Measurements from ENCODE around the gene TMEM87A. TPM values are rescaled to one million over a fixed set of nuclear protein-coding genes. Genes with fewer than 3 reads are reported as not detected.
A peak's percentile ranks its signal among the peaks of the same experiment; 100 is the strongest.

The TMEM87A gene
- total and polyA plus RNA-seq, 2 of the 4 experiments (the other 2 are of a cell fraction) = 16.6 to 45.3 TPM

DNA sequence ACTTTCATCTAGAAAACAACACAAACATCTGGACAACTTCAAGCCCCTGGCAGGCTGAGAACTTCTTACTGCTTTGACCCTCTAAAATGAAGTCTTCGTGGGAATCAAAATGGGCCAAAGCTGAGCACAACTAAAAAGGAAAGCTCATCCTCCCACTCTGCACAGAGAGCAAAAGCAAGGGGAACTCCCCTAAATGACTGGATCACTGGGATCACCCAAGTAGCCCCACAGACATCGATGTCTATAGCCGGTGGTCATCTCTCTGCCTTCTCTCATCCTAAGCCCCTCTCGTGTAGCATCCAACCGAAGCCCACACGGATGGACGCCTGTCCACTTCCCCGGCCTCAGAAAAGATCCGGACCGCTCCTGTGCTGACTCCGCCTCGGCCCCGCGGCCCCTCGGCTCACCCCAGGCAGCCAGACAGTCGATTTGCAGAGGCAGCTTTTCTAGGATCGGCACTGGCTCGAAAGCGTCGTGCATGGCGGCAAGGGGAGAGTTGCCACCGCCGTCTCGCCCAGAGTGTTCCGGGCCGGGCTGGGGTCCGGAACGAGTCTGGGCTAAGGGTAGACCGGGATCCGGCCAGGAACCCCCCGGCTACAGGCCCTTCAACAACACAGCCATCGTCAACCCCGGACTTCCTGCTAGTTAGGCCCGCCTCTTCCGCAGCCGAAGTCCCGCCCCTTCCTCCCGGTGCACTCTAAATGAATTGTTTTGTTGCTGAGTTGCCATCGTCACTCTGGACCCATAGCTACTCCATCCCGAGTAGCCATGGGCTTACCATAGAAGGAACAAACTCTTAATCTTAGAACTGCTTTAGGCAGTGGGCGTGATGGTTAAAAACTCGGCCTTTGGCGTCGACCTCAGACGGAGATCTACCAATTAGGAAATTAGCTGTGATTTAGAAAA lies 65.3 kb downstream of the TMEM87A start, which contains the start of gene VPS39:
Gene VPS39, minus strand, starts transcription at position 631 of the 906 bp plus-strand sequence. Its CDS starts 151 bp downstream, at position 480.
- H3K18ac ChIP-seq (ENCODE audit: low read depth, low read length) = peak within 1 kb of the TSS; percentile 60
- intact Hi-C loops (cut with micrococcal nuclease) = loop anchor here (5.0 kb wide), 1 partner anchor 179 kb away; no protein-coding TSS in a partner anchor
- H3K4me3 ChIP-seq (ENCODE audit: insufficient read depth, low read depth, low read length) = peak within 1 kb of the TSS; percentile 93
- no peak within 1 kb of the TSS; the same call in 2 of the 3 replicates for H2BK15ac ChIP-seq (ENCODE audit: low read depth, low read length)
- H3K23ac ChIP-seq (ENCODE audit: low read depth, low read length) = peak within 1 kb of the TSS; percentile 57
- TF ChIP-seq MAZ (IDR thresholded peaks at IDR 0.05; ENCODE audit: borderline replicate concordance, low read depth, low read length) (no peak), POLR2A (IDR thresholded peaks at IDR 0.05; ENCODE audit: low read depth, low read length) (peak; percentile 83)
- H3K36me3 ChIP-seq (ENCODE audit: control insufficient read depth, insufficient read depth, low read length) = peaks cover 10% of the 10 kb centered on the region
- peak within 1 kb of the TSS; percentile 97 for H3K9ac ChIP-seq (ENCODE audit: low read depth, low read length)
- peak within 1 kb of the TSS; percentile 80 for H3K56ac ChIP-seq (ENCODE audit: extremely low read depth, insufficient read depth, low read length)
- ChIA-PET CTCF (interaction anchor here (0.6 to 1.1 kb wide), 2 partner anchors 12 to 719 kb away, joined by 3 to 4 read pairs; no protein-coding TSS in a partner anchor), POLR2A (ENCODE audit: unreplicated experiment) (interaction anchor here (0.6 to 0.7 kb wide), 2 partner anchors 733 to 1311 kb away, joined by 3 read pairs; no protein-coding TSS in a partner anchor)
- peak within 1 kb of the TSS; percentile 18 for H2AK9ac ChIP-seq (replicated peaks; ENCODE audit: low read depth, low read length, poor library complexity)
- H3K79me1 ChIP-seq (ENCODE audit: low read depth in 1 of 2, low read length in 2 of 2) = peaks cover 28 to 45% of the 10 kb centered on the region in 2 experiments
- H2AFZ ChIP-seq (replicated peaks; ENCODE audit: low read length, poor library complexity) = peak within 1 kb of the TSS; percentile 93
- H4K8ac ChIP-seq (ENCODE audit: low read depth in 2 of 2, low read length in 2 of 2) = peak within 1 kb of the TSS; percentile 96 to 99
- peak within 1 kb of the TSS; percentile 64 for H2BK5ac ChIP-seq (ENCODE audit: low read depth, low read length, poor library complexity, severe bottlenecking)
- peak within 1 kb of the TSS; percentile 95 for H3K4me2 ChIP-seq (ENCODE audit: low read depth, low read length)
- H3K9me1 ChIP-seq (ENCODE audit: insufficient read depth, low read length) = peaks cover 11% of the 10 kb centered on the region
- DNase-seq (peak; percentile 82), ATAC-seq (ENCODE audit: low read depth) (peak; percentile 99)
- H4K91ac ChIP-seq (ENCODE audit: insufficient read depth, low read depth, low read length) = peak within 1 kb of the TSS; percentile 73
- peak within 1 kb of the TSS; percentile 80 for H3K14ac ChIP-seq (replicated peaks; ENCODE audit: low read depth, low read length)
- 4% methylated on average over 33 of the region's 45 CpGs; no CpG with 5 or more reads in 1 of the 2 experiments for WGBS, 2 experiments (ENCODE audit: extremely low coverage in 2 of 2, insufficient read length in 1 of 2)
- peak within 1 kb of the TSS; percentile 78 for H3K4ac ChIP-seq (ENCODE audit: low read depth, low read length)
- H4K5ac ChIP-seq (ENCODE audit: low read depth, low read length) = peak within 1 kb of the TSS; percentile 78
- peaks cover 4% of the 10 kb centered on the region; the same call in 1 of the 2 replicates for H3K4me1 ChIP-seq (ENCODE audit: control insufficient read depth, insufficient read depth, low read length)
- H2AK5ac ChIP-seq (ENCODE audit: low read depth, low read length) = peak within 1 kb of the TSS; percentile 24; the same call in 1 of the 2 replicates
- peaks cover 4% of the 10 kb centered on the region; the same call in 1 of the 2 replicates for H4K20me1 ChIP-seq (ENCODE audit: insufficient read depth, low read length)
- TSS peak; percentile 16 for BruUV-seq (replicated peaks)
- peak within 1 kb of the TSS; percentile 0; the same call in 1 of the 2 replicates for H2BK120ac ChIP-seq (ENCODE audit: low read depth, low read length)
- peak within 1 kb of the TSS; percentile 93 for H3K27ac ChIP-seq (ENCODE audit: insufficient read depth, low read length)
- H3K27me3 ChIP-seq (ENCODE audit: control insufficient read depth, insufficient read depth, low read length) = no peaks in the 10 kb centered on the region
- no peaks in the 10 kb centered on the region for H3K9me3 ChIP-seq (ENCODE audit: control insufficient read depth, insufficient read depth, low read length)
- H2BK20ac ChIP-seq (ENCODE audit: low read depth, low read length) = no peak within 1 kb of the TSS
- dilution Hi-C loops (cut with HindIII; ENCODE audit: low sequenced_read_pairs, unreplicated experiment) = no loop called here
- in situ Hi-C loops (cut with MboI; ENCODE audit: low sequenced_read_pairs) = no loop called here

Data from IMR-90 (cell line).